GM21529 (cell line): ENCODE data around the gene PARP1.

Source experiments
- ATAC-seq: cut with Tn5 transposase; IDR thresholded peaks from one replicate; pipeline ENCODE4 v1.9.1; 2021; ENCODE audit not compliant: unreplicated experiment

The PARP1 gene

DNA sequence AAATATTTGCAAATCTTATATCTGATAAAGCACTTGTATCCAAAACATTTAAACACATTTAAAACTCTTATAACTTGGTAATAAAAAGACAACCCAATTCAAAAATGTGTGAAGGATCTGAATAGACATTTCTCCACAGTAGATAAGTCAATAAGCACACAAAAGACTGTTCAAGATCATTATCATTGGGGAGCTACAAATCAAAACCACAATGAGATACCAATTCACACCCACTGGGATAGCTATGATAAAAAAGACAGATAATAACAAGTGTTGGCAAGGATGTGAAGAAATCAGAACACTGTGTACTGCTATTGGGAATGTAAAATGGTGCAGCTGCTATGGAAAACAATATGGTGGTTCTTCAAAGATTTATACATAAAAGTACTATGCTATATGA, 93.8 kb downstream of the PARP1 start:
- ATAC-seq = no peak

DNA sequence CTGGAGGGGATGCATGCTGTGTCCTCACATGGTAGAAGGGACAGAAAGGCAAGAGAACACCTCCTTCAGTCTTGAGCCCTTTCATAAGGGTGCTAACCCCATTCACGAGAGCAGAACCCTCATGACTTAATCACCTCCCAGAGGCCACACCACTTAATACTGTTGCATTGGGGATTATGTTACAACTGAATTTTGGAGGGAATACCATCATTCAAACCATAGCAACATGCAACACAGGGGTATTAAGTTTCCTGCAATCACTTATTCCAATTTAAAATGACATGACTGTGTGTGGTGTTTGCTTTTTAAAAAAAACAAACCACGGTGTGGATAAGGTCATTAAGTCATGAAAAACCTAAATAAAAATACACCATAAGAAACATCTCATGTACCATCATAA, 95.8 kb downstream of the PARP1 start:
- no peak for ATAC-seq

DNA sequence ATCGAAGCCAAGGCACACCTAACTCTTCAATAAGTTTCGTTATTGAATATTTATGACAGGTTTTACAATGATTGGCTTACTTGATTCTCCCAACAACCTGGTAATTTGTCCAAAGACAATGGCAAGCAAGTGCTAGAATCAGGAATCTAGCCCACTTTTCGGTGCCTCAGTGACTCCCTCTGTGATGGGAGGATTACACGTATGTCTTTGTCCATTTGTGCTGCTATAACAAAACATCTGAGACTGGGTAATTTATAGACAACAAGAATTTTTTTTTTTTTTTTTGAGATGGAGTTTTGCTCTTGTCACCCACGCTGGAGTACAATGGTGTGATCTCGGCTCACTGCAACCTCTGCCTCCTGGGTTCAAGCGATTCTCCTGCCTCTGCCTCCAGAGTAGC, 96.5 kb downstream of the PARP1 start:
- ATAC-seq = no peak
